HCT116 (cell line): ENCODE measurements around the gene SLC5A6. TPM values are rescaled to one million over a fixed set of nuclear protein-coding genes. Genes with fewer than 3 reads are reported as not detected.

ENCODE experiments used
- ATAC-seq: fragments of 200-7000 bp; cut with Tn5 transposase; 2 replicates; pipeline ENCODE4 v1.9.1; 2020; ENCODE audit warnings: mild to moderate bottlenecking, moderate library complexity
- BruUV-seq: library from RNA; stranded (reverse); fragments of 400-500 nt; replicated peaks from 2 replicates; lab custom pipeline; 2021; lab: Mats Ljungman, UMichigan
- CTCF ChIA-PET: fragments of 300-600 bp; sonication (Branson Sonifier 250); formaldehyde crosslinking; loops from one replicate; lab custom pipeline; 2021; ENCODE audit warnings: antibody characterized with exemption; lab: Charles Lee
- POLR2A ChIA-PET: fragments of 300-600, 350-600 bp; sonication (Branson Sonifier 250); formaldehyde crosslinking; loops from one replicate; lab custom pipeline; 2021; ENCODE audit warnings: antibody characterized with exemption; lab: Charles Lee
- RAD21 ChIA-PET, 2 experiments: fragments of 300-600 bp; sonication (Branson Sonifier 250); formaldehyde crosslinking; loops; one replicate each; lab custom pipeline; 2023; ENCODE audit warnings: low total read pairs in 2 of 2; ENCODE audit not compliant: uncharacterized antibody in 2 of 2, unreplicated experiment in 2 of 2, low non-redundant PET in 1 of 2; lab: Charles Lee
- DNase-seq: peaks from one replicate; pipeline ENCODE4 v3.0.0-alpha.2; 2010; ENCODE audit warnings: low read depth, low spot score
- H2AFZ ChIP-seq: fragments of 200-600 bp; shearing (Covaris generic), sonication (generic); 2 replicates; pipeline ENCODE4 v1.6.1; 2017; ENCODE audit warnings: low read depth, mixed run types, mixed read lengths, antibody characterized with exemption, low read length; ENCODE audit not compliant: poor library complexity, severe bottlenecking
- H3K27ac ChIP-seq: 2 replicates; pipeline ENCODE4 v1.5.1; 2012; ENCODE audit warnings: low read depth, low read length
- H3K27me3 ChIP-seq: fragments of 200-600 bp; sonication (generic); 2 replicates; pipeline ENCODE4 v1.6.1; 2016; ENCODE audit warnings: mixed run types, low read length, mixed read lengths; ENCODE audit not compliant: insufficient read depth
- H3K36me3 ChIP-seq, 2 experiments: fragments of 200-500 bp in 1 of 2; fragments of 200-600 bp in 1 of 2; sonication (Bioruptor generic) in 1 of 2; sonication (generic) in 1 of 2; 2 replicates each; pipeline versions ENCODE4 v1.5.1 to v1.6.1; 2014 to 2016; ENCODE audit warnings: low read length in 2 of 2, inconsistent platforms in 1 of 2, mixed read lengths in 1 of 2, mixed run types in 1 of 2; ENCODE audit not compliant: insufficient read depth in 2 of 2, control insufficient read depth in 1 of 2
- H3K4me1 ChIP-seq, 2 experiments: fragments of 200-600 bp in 1 of 2; sonication (generic) in 1 of 2; 2 replicates each; pipeline versions ENCODE4 v1.5.1 to v1.6.1; 2012 to 2017; ENCODE audit warnings: low read length in 2 of 2, inconsistent platforms in 1 of 2, mild to moderate bottlenecking in 1 of 2, mixed read lengths in 1 of 2, mixed run types in 1 of 2, moderate library complexity in 1 of 2; ENCODE audit not compliant: insufficient read depth in 2 of 2, control insufficient read depth in 1 of 2
- H3K4me2 ChIP-seq: fragments of 200-600 bp; sonication (generic); 2 replicates; pipeline ENCODE4 v1.6.1; 2017; ENCODE audit warnings: mixed run types, low read length, mixed read lengths
- H3K4me3 ChIP-seq, 2 experiments: fragments of 200-600 bp in 1 of 2; sonication (generic) in 1 of 2; replicated peaks in 1 of 2; 2 replicates each; pipeline ENCODE4 v1.5.1; 2011 to 2016; ENCODE audit warnings: low read length in 2 of 2, control low read depth in 1 of 2, low read depth in 1 of 2, mild to moderate bottlenecking in 1 of 2, mixed read lengths in 1 of 2, mixed run types in 1 of 2
- H3K79me2 ChIP-seq: fragments of 200-600 bp; sonication (generic); 2 replicates; pipeline ENCODE4 v1.6.1; 2017; ENCODE audit warnings: mild to moderate bottlenecking, mixed run types, low read length, moderate library complexity, mixed read lengths; ENCODE audit not compliant: insufficient read depth
- H3K9ac ChIP-seq: fragments of 200-600 bp; sonication (generic); 2 replicates; pipeline ENCODE4 v1.6.1; 2016; ENCODE audit warnings: low read length, mixed read lengths
- H3K9me2 ChIP-seq: fragments of 200-600 bp; sonication (generic), shearing (Covaris generic); 2 replicates; pipeline ENCODE4 v1.6.1; 2017; ENCODE audit warnings: mixed run types, mild to moderate bottlenecking, moderate library complexity; ENCODE audit not compliant: insufficient read depth
- H3K9me3 ChIP-seq, 2 experiments: fragments of 200-500 bp in 1 of 2; fragments of 200-600 bp in 1 of 2; sonication (Bioruptor generic) in 1 of 2; sonication (generic) in 1 of 2; 2 replicates each; pipeline ENCODE4 v1.6.1; 2014 to 2017; ENCODE audit warnings: low read length in 2 of 2, mixed read lengths in 2 of 2, inconsistent platforms in 1 of 2, low read depth in 1 of 2, mild to moderate bottlenecking in 1 of 2, mixed run types in 1 of 2, moderate library complexity in 1 of 2; ENCODE audit not compliant: control insufficient read depth in 1 of 2, insufficient read depth in 1 of 2
- H4K20me1 ChIP-seq: fragments of 200-600 bp; sonication (generic), shearing (Covaris generic); 2 replicates; pipeline ENCODE4 v1.6.1; 2017; ENCODE audit warnings: mixed run types, mild to moderate bottlenecking, moderate library complexity; ENCODE audit not compliant: insufficient read depth
- ATF3 ChIP-seq: IDR thresholded peaks from 2 replicates; pipeline ENCODE4 v1.6.1; 2012
- CBX3 ChIP-seq: IDR thresholded peaks from 2 replicates; pipeline ENCODE4 v1.6.1; 2012; ENCODE audit warnings: low read depth
- CEBPB ChIP-seq: IDR thresholded peaks from 2 replicates; pipeline ENCODE4 v1.6.1; 2012; ENCODE audit warnings: low read depth
- CTCF ChIP-seq, 3 experiments: fragments of 200-600 bp in 1 of 3; sonication (generic) in 1 of 3; IDR thresholded peaks in 2 of 3; conservative IDR thresholded peaks in 1 of 3; 2 replicates each; pipeline ENCODE4 v1.5.1; 2012 to 2017; ENCODE audit warnings: low read depth in 2 of 3, low read length in 2 of 3, antibody characterized with exemption in 1 of 3, borderline replicate concordance in 1 of 3, control low read depth in 1 of 3, mild to moderate bottlenecking in 1 of 3, mixed read lengths in 1 of 3, mixed run types in 1 of 3, moderate library complexity in 1 of 3; ENCODE audit not compliant: insufficient read depth in 1 of 3
- EGR1 ChIP-seq: IDR thresholded peaks from 2 replicates; pipeline ENCODE4 v1.6.1; 2012; ENCODE audit warnings: low read depth
- ELF1 ChIP-seq: IDR thresholded peaks from 2 replicates; pipeline ENCODE4 v1.6.1; 2012; ENCODE audit warnings: low read depth, borderline replicate concordance
- FOSL1 ChIP-seq: IDR thresholded peaks from 2 replicates; pipeline ENCODE4 v1.6.1; 2012; ENCODE audit warnings: low read depth
- JUND ChIP-seq: IDR thresholded peaks from 2 replicates; pipeline ENCODE4 v1.6.1; 2012
- MAX ChIP-seq: IDR thresholded peaks from 2 replicates; pipeline ENCODE4 v1.6.1; 2012
- POLR2AphosphoS5 ChIP-seq: IDR thresholded peaks from 2 replicates; pipeline ENCODE4 v1.6.1; 2011; ENCODE audit warnings: mild to moderate bottlenecking, low read depth, low read length, moderate library complexity
- RAD21 ChIP-seq: IDR thresholded peaks from 2 replicates; pipeline ENCODE4 v1.6.1; 2012; ENCODE audit warnings: low read depth, mild to moderate bottlenecking
- REST ChIP-seq: IDR thresholded peaks from 2 replicates; pipeline ENCODE4 v1.6.1; 2012; ENCODE audit warnings: low read depth
- SP1 ChIP-seq: IDR thresholded peaks from 2 replicates; pipeline ENCODE4 v1.6.1; 2012; ENCODE audit warnings: low read depth
- SRF ChIP-seq: IDR thresholded peaks from 2 replicates; pipeline ENCODE4 v1.6.1; 2012; ENCODE audit warnings: low read depth
- YY1 ChIP-seq: IDR thresholded peaks from 2 replicates; pipeline ENCODE4 v1.6.1; 2011; ENCODE audit warnings: low read length, low read depth, moderate library complexity, mild to moderate bottlenecking; ENCODE audit not compliant: insufficient replicate concordance; ENCODE audit errors: extremely low read depth
- ZBTB33 ChIP-seq: IDR thresholded peaks from 2 replicates; pipeline ENCODE4 v1.6.1; 2011; ENCODE audit warnings: mild to moderate bottlenecking, low read length, moderate library complexity; ENCODE audit not compliant: insufficient replicate concordance; ENCODE audit errors: extremely low read depth
- ZNF274 ChIP-seq: fragments of 200-500 bp; sonication (Bioruptor generic); IDR thresholded peaks from 2 replicates; pipeline ENCODE4 v1.6.1; 2014; ENCODE audit warnings: mild to moderate bottlenecking, low read depth, low read length, inconsistent platforms
- intact Hi-C: fragments of 100-400 bp; cut with micrococcal nuclease; formaldehyde crosslinking; loops from 2 replicates; pipeline ENCODE4 v1.10.0; 2022
- total RNA-seq: library from RNA; stranded (reverse); gene quantifications from one replicate; pipeline ENCODE4 v1.2.1, GENCODE V29; 2021; ENCODE audit not compliant: unreplicated experiment

SLC5A6 gene
- total RNA-seq, 1 experiment from 2014 or later = 55.4 TPM

- Histone ChIP-seq H3K27me3 (no peaks in the 10 kb centered on the region), H2AFZ (no peak overlapping the region), H3K4me2 (no peak overlapping the region), H3K4me1 (peaks cover 0 to 10% of the 10 kb centered on the region in 2 experiments; a peak in 2 of 4 replicates), H3K36me3 (peaks cover 4 to 14% of the 10 kb centered on the region in 2 experiments; a peak in 3 of 4 replicates), H3K4me3 (no peak overlapping the region), H3K9me2 (no peaks in the 10 kb centered on the region), H3K27ac (no peak overlapping the region), H4K20me1 (no peaks in the 10 kb centered on the region), H3K9ac (no peak overlapping the region), H3K79me2 (no peaks in the 10 kb centered on the region), H3K9me3 (no peaks in the 10 kb centered on the region)
- intact Hi-C loops = no loop called here
- CTCF ChIA-PET = interaction anchor here (1.7 to 2.1 kb wide), 2 partner anchors 32 to 55 kb away, joined by 8 to 9 read pairs; no protein-coding TSS in a partner anchor
- TF ChIP-seq CTCF (IDR thresholded peaks at IDR 0.05 in 2 of 3, conservative IDR thresholded peaks at IDR 0.05 in 1 of 3; ENCODE audit: borderline replicate concordance in 1 of 3, insufficient read depth in 1 of 3, low read depth in 2 of 3, low read length in 2 of 3) = no peak
- no peak for TF ChIP-seq POLR2AphosphoS5
- no peak for TF ChIP-seq YY1
- TF ChIP-seq REST = no peak
- no peak for TF ChIP-seq ELF1
- TF ChIP-seq SRF = no peak
- no peak for TF ChIP-seq ATF3
- TF ChIP-seq RAD21 = no peak
- no peak for TF ChIP-seq FOSL1
- TF ChIP-seq CBX3 = no peak
- no peak for TF ChIP-seq CEBPB
- no peak for TF ChIP-seq SP1
- no peak for TF ChIP-seq EGR1
- TF ChIP-seq MAX = no peak
- TF ChIP-seq ZNF274 = no peak
- no peak for TF ChIP-seq JUND
- TF ChIP-seq ZBTB33 = no peak
- BruUV-seq = TSS peak; percentile 7
- RAD21 ChIA-PET = no interaction called here
- POLR2A ChIA-PET = interaction anchor here (1.1 kb wide), 1 partner anchor 32 kb away, joined by 3 read pairs; no protein-coding TSS in a partner anchor
- no peak for ATAC-seq
- DNase-seq = no peak
These were observed 35.8 kb upstream of the SLC5A6 start for GRCh38 chr2:27247893-27248292.
